ENCODE measurements around the gene SYS1.

The SYS1 gene

GRCh38 chr20:45362804-45363610, at the start of gene SYS1:
Gene SYS1 (plus strand): TSS chr20:45363156. CDS start chr20:45363532, 376 bp downstream.
- peak; percentile 100 for TF ChIP-seq CTCF (IDR thresholded peaks at IDR 0.05; ENCODE audit: poor library complexity, severe bottlenecking)
- Histone ChIP-seq H3K27ac (ENCODE audit: poor library complexity, severe bottlenecking) (peak within 1 kb of the TSS; percentile 91), H3K4me1 (ENCODE audit: insufficient read depth, poor library complexity, severe bottlenecking) (peaks cover 39% of the 10 kb centered on the region), H3K4me3 (ENCODE audit: severe bottlenecking) (peak within 1 kb of the TSS; percentile 62), H3K27me3 (ENCODE audit: insufficient read depth, poor library complexity, severe bottlenecking) (no peaks in the 10 kb centered on the region), H3K36me3 (ENCODE audit: low read depth) (peaks cover 27% of the 10 kb centered on the region), H3K9me3 (ENCODE audit: severe bottlenecking) (no peaks in the 10 kb centered on the region)
- DNase-seq (ENCODE audit: low spot score), result peak; percentile 100
- ATAC-seq (ENCODE audit: low read depth), result peak; percentile 75

DNA sequence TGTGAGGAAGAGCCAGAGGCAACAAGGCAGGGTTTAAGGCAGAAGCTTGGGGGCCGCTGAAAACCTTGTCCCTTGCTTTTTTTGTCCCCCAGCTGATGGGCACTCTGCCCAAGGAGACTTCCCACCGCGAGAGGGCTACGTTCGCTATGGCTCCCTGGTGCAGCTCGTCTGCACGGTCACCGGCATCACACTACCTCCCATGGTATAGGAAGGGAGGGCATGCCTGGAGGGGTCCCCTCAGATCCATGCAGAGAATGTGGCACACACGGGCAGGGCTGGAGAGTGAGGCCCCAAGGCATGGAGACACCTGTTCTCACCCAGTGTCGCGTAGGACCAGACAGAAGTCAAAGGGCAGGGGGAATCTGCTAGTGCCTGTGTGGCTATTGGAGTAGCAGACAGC, 49.0 kb upstream of the SYS1 start:
- H3K27ac ChIP-seq (ENCODE audit: poor library complexity, severe bottlenecking), result no peak overlapping the region
- no peaks in the 10 kb centered on the region for H3K4me1 ChIP-seq (ENCODE audit: insufficient read depth, poor library complexity, severe bottlenecking)
- ATAC-seq (ENCODE audit: low read depth) (no peak), DNase-seq (ENCODE audit: low spot score) (peak; percentile 76)
- no peak overlapping the region for H3K4me3 ChIP-seq (ENCODE audit: severe bottlenecking)
- no peaks in the 10 kb centered on the region for H3K9me3 ChIP-seq (ENCODE audit: severe bottlenecking)
- H3K27me3 ChIP-seq (ENCODE audit: insufficient read depth, poor library complexity, severe bottlenecking), result peaks cover 30% of the 10 kb centered on the region
- no peak for TF ChIP-seq CTCF (IDR thresholded peaks at IDR 0.05; ENCODE audit: poor library complexity, severe bottlenecking)
- no peaks in the 10 kb centered on the region for H3K36me3 ChIP-seq (ENCODE audit: low read depth)

- Histone ChIP-seq H3K4me1 (ENCODE audit: insufficient read depth, poor library complexity, severe bottlenecking) (peaks cover 2% of the 10 kb centered on the region), H3K27ac (ENCODE audit: poor library complexity, severe bottlenecking) (no peak overlapping the region), H3K27me3 (ENCODE audit: insufficient read depth, poor library complexity, severe bottlenecking) (peaks cover 30% of the 10 kb centered on the region)
These were observed 47.3 kb upstream of the SYS1 start for GRCh38 chr20:45315672-45316071.

DNA sequence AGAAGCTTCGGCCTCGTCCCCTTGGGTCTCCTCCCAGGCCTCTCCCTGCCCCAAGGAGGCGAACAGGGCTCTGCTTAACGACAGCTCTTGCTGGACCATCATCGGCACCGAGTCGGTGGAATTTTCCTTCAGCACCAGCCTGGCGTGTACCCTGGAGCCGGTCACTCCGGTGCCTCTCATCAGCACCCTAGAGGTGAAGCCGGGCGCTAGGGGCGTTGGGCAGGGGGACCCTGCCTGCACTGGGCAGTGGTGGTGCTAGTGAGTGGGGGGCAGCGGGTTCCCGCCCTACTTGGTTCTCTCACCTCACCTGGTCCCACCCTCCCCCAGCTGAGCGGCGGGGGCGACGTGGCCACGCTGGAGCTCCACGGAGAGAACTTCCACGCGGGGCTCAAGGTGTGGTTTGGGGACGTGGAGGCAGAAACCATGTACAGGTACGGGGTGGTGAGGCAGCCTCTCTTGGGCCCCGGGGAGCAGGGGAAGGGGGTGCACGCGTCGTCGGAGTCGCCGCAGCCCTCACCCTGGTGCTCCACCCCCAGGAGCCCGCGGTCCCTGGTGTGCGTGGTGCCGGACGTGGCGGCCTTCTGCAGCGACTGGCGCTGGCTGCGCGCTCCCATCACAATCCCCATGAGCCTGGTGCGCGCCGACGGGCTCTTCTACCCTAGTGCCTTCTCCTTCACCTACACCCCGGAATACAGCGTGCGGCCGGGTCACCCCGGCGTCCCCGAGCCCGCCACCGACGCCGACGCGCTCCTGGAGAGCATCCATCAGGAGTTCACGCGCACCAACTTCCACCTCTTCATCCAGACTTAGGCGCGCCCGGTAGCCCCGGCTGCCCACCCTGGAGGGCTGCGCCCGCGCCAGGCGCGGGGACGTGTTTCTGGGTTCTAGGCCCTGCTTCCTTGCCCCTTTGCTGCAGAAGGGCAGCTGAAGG, 46.5 kb upstream of the SYS1 start:
- Histone ChIP-seq H3K4me1 (ENCODE audit: insufficient read depth, poor library complexity, severe bottlenecking) (peaks cover 2% of the 10 kb centered on the region), H3K4me3 (ENCODE audit: severe bottlenecking) (no peak overlapping the region), H3K27me3 (ENCODE audit: insufficient read depth, poor library complexity, severe bottlenecking) (peaks cover 30% of the 10 kb centered on the region), H3K27ac (ENCODE audit: poor library complexity, severe bottlenecking) (no peak overlapping the region), H3K36me3 (ENCODE audit: low read depth) (no peaks in the 10 kb centered on the region), H3K9me3 (ENCODE audit: severe bottlenecking) (no peaks in the 10 kb centered on the region)
- no peak for TF ChIP-seq CTCF (IDR thresholded peaks at IDR 0.05; ENCODE audit: poor library complexity, severe bottlenecking)
- ATAC-seq (ENCODE audit: low read depth), result 0 out of 3 replicates have a peak, but pooled peaks have one; percentile 3
- DNase-seq (ENCODE audit: low spot score), result peak; percentile 82

More at GRCh38 chr20:45315672-45316071, 47.3 kb upstream of the SYS1 start:
- no peak for ATAC-seq (ENCODE audit: low read depth)
- no peak for DNase-seq (ENCODE audit: low spot score)
- Histone ChIP-seq H3K36me3 (ENCODE audit: low read depth) (no peaks in the 10 kb centered on the region), H3K9me3 (ENCODE audit: severe bottlenecking) (no peaks in the 10 kb centered on the region), H3K4me3 (ENCODE audit: severe bottlenecking) (no peak overlapping the region)
- no peak for TF ChIP-seq CTCF (IDR thresholded peaks at IDR 0.05; ENCODE audit: poor library complexity, severe bottlenecking)

Measured in RWPE2 (cell line).